Osteoblast (primary cell): ENCODE measurements around the gene MTHFD1L. TPM values are rescaled to one million over a fixed set of nuclear protein-coding genes. Genes with fewer than 3 reads are reported as not detected.

Experiments used
- DNase-seq: peaks from one replicate; pipeline ENCODE4 v3.0.0; 2011; ENCODE audit warnings: low spot score, mixed read lengths; ENCODE audit not compliant: insufficient read length; ENCODE audit errors: missing footprints
- H2AFZ ChIP-seq: 2 replicates; pipeline ENCODE4 v1.6.0; 2011; ENCODE audit warnings: mild to moderate bottlenecking, low read length
- H3K27ac ChIP-seq: 2 replicates; pipeline ENCODE4 v1.5.1; 2011; ENCODE audit warnings: mild to moderate bottlenecking, low read depth, low read length, moderate library complexity
- H3K27me3 ChIP-seq: 2 replicates; pipeline ENCODE4 v1.6.0; 2012; ENCODE audit warnings: mild to moderate bottlenecking, control low read depth, inconsistent platforms, low read length, moderate library complexity; ENCODE audit not compliant: insufficient read depth
- H3K36me3 ChIP-seq: 2 replicates; pipeline ENCODE4 v1.5.1; 2011; ENCODE audit warnings: mild to moderate bottlenecking, low read length, control low read depth, moderate library complexity; ENCODE audit not compliant: insufficient read depth
- H3K4me1 ChIP-seq: 2 replicates; pipeline ENCODE4 v1.5.1; 2011; ENCODE audit warnings: mild to moderate bottlenecking, low read length, control low read depth, moderate library complexity; ENCODE audit not compliant: insufficient read depth
- H3K4me2 ChIP-seq: 2 replicates; pipeline ENCODE4 v1.6.0; 2011; ENCODE audit warnings: mild to moderate bottlenecking, low read length; ENCODE audit not compliant: insufficient read depth
- H3K4me3 ChIP-seq: fragments of 200-600 bp; sonication (generic); 3 replicates; pipeline ENCODE4 v1.5.1; 2012; ENCODE audit warnings: mild to moderate bottlenecking, low read length, inconsistent platforms; ENCODE audit not compliant: insufficient read depth
- H3K79me2 ChIP-seq: 2 replicates; pipeline ENCODE4 v1.6.0; 2012; ENCODE audit warnings: mild to moderate bottlenecking, low read length, control low read depth, inconsistent platforms; ENCODE audit not compliant: insufficient read depth
- H3K9me3 ChIP-seq: 2 replicates; pipeline ENCODE4 v1.5.1; 2011; ENCODE audit warnings: low read depth, low read length, control low read depth
- H4K20me1 ChIP-seq: 2 replicates; pipeline ENCODE4 v1.6.0; 2012; ENCODE audit warnings: mild to moderate bottlenecking, low read length, control low read depth; ENCODE audit not compliant: insufficient read depth
- total RNA-seq: library from RNA; depleted of rRNA; stranded (reverse); fragments of >200 nt; gene quantifications from 2 replicates; pipeline ENCODE4 v1.2.3, GENCODE V29; 2012
- TF ChIP-seq, protein P1 (sequence below): IDR thresholded peaks from 2 replicates; pipeline ENCODE4 v1.5.1; 2011; ENCODE audit warnings: mild to moderate bottlenecking, low read depth, low read length, moderate library complexity; ENCODE audit errors: extremely low read depth

MTHFD1L gene
- total RNA-seq, 1 donor: 56.8 TPM

DNA sequence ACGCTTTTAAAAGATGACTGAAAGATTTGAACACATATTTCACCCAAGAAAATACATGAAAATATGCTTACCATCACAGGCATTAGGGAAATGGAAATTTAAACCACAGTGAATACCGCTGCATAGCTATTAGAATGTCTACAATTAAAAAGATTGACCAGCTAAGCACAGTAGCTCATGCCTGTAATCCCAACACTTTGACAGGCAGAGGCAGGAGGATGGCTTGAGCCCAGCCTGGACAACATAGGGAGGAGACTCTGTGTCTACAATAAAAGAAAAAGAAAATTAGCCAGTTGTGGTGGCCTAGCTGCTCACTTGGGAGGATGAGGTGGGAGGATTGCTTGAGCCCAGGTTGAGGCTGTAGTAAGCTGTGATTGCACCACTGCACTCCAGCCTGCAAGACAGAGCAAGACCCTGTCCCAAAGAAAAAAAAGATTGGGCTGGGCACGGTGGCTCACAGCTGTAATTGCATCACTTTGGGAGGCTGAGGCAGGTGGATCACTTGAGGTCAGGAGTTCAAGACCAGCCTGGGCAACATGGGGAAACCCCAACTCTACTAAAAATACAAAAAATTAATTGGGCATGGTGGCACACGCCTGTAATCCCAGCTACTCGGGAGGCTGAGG lies 210.5 kb downstream of the MTHFD1L start:
- H3K4me1 ChIP-seq: peaks cover 8% of the 10 kb centered on the region
- H3K27me3 ChIP-seq: no peaks in the 10 kb centered on the region
- no peak overlapping the region for H3K4me2 ChIP-seq
- H3K36me3 ChIP-seq: no peaks in the 10 kb centered on the region
- H4K20me1 ChIP-seq: no peaks in the 10 kb centered on the region
- DNase-seq: no peak
- H3K4me3 ChIP-seq: no peak overlapping the region
- no peaks in the 10 kb centered on the region for H3K9me3 ChIP-seq
- TF ChIP-seq, protein P1, sequence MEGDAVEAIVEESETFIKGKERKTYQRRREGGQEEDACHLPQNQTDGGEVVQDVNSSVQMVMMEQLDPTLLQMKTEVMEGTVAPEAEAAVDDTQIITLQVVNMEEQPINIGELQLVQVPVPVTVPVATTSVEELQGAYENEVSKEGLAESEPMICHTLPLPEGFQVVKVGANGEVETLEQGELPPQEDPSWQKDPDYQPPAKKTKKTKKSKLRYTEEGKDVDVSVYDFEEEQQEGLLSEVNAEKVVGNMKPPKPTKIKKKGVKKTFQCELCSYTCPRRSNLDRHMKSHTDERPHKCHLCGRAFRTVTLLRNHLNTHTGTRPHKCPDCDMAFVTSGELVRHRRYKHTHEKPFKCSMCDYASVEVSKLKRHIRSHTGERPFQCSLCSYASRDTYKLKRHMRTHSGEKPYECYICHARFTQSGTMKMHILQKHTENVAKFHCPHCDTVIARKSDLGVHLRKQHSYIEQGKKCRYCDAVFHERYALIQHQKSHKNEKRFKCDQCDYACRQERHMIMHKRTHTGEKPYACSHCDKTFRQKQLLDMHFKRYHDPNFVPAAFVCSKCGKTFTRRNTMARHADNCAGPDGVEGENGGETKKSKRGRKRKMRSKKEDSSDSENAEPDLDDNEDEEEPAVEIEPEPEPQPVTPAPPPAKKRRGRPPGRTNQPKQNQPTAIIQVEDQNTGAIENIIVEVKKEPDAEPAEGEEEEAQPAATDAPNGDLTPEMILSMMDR: no peak
- no peak overlapping the region for H2AFZ ChIP-seq
- H3K79me2 ChIP-seq: no peaks in the 10 kb centered on the region
- no peak overlapping the region for H3K27ac ChIP-seq

DNA sequence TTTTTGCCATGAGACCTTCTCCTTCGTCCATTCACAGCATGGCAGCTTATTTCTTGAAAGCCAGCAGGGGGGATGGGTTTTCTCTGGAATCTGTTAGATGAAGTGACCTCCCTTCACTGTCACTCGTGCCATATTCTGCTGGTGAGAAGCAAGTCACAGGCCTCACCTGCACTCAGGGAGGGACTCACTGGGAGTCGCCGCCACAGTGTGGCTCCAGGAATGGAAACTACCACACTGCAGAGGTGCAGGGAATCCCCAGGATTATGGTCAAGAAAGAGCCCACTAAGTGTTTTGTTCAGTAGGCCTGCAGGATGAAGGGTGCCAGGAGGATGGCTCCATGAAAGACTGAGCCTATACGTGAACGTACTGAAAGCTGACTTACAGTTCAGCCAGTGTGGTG lies 213.2 kb downstream of the MTHFD1L start:
- no peak for DNase-seq
- Histone ChIP-seq H3K4me3 (no peak overlapping the region), H3K9me3 (no peaks in the 10 kb centered on the region), H3K79me2 (no peaks in the 10 kb centered on the region), H2AFZ (no peak overlapping the region), H3K4me1 (no peaks in the 10 kb centered on the region), H3K27ac (no peak overlapping the region), H4K20me1 (no peaks in the 10 kb centered on the region), H3K4me2 (no peak overlapping the region), H3K27me3 (no peaks in the 10 kb centered on the region), H3K36me3 (no peaks in the 10 kb centered on the region)
- TF ChIP-seq, protein P1: no peak

DNA sequence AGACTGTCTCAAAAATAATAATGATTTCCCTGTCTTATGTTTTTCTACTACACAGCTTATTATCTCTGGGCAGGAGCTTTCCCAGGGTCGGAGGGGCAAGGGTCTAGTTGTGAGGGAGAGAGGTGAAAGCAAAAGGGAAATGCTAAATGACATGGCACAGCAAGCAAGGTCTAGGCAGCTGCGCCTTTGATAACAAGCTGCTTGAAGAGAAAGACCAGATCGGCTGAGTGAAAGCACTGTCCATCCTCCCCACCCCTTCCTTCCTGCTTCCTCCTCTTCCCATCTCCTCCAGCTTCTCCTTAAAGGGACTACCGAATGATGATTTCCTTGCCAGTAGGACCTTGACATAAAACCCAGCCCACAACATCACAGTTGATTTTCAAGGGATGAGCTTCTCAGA lies 216.2 kb downstream of the MTHFD1L start:
- Histone ChIP-seq H2AFZ (no peak overlapping the region), H3K27me3 (no peaks in the 10 kb centered on the region), H3K4me2 (no peak overlapping the region), H3K9me3 (no peaks in the 10 kb centered on the region), H3K4me1 (peaks cover 2% of the 10 kb centered on the region), H3K27ac (no peak overlapping the region), H3K79me2 (no peaks in the 10 kb centered on the region), H3K36me3 (no peaks in the 10 kb centered on the region), H4K20me1 (no peaks in the 10 kb centered on the region), H3K4me3 (no peak overlapping the region)
- TF ChIP-seq, protein P1: no peak
- DNase-seq: no peak

GRCh38 chr6:151082079-151082478 lies 216.6 kb downstream of the MTHFD1L start:
- Histone ChIP-seq H4K20me1 (no peaks in the 10 kb centered on the region), H3K27ac (no peak overlapping the region), H3K4me2 (no peak overlapping the region), H3K9me3 (no peaks in the 10 kb centered on the region), H3K27me3 (no peaks in the 10 kb centered on the region), H2AFZ (no peak overlapping the region), H3K4me3 (no peak overlapping the region), H3K79me2 (no peaks in the 10 kb centered on the region), H3K4me1 (peaks cover 2% of the 10 kb centered on the region), H3K36me3 (no peaks in the 10 kb centered on the region)
- DNase-seq: no peak
- TF ChIP-seq, protein P1: no peak
